B cell (primary cell): Measurements from ENCODE around the gene APOC3.
A peak's percentile ranks its signal among the peaks of the same experiment; 100 is the strongest.

Experiments
- CTCF ChIP-seq: fragments of 200-600 bp; IDR thresholded peaks from one replicate; pipeline ENCODE4 v1.8.0; 2022; ENCODE audit warnings: antibody characterized with exemption, mild to moderate bottlenecking
- EZH2 ChIP-seq: IDR thresholded peaks from 2 replicates; pipeline ENCODE4 v1.6.1; 2012; ENCODE audit warnings: borderline replicate concordance, low read depth, mild to moderate bottlenecking, moderate library complexity, low read length; ENCODE audit not compliant: insufficient read depth, poor library complexity, severe bottlenecking

DNA sequence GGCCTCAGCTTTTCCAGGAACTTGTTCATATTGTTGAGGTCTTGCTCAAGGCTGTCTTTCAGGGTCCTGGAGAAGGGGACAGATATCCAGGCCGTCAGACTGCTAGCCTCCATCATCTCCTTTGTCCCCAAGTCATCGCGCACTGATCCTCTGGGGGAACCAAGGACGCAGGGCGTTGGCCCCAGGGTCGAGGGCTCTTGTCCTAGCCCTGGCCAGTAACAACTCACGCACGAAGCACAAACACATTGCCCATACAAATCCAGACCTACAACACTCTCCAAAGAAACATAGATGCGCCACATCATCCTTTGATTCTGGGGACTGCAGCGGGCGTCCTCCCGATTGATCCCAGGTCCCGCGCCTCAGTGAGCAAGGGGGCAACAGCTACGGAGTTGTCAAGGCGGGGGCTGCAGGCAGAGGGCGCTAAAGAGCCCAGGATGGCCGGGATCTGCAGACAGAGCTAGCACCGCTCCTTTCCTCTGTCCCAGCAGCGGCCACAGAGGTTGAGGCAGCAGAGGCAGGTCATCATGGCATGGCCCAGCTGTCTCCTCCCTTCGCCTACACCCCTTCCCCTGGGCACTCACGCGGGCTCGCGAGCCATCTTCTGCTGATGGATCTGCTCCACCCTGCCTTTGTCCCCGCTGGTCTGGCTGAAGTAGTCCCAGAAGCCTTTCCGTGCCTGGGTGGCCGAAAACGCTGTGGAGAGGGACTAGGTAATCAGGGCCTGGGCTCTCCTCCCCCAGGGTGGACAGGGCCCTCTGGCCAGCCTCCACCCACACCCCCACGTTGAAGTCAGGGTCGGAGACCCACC, 38.5 kb upstream of the APOC3 start:
- peak; percentile 80 for TF ChIP-seq CTCF
- TF ChIP-seq EZH2: no peak
